Naive thymus-derived CD8-positive, alpha-beta T cell (primary cell): ENCODE data around the gene SH3PXD2B. TPM values are rescaled to one million over a fixed set of nuclear protein-coding genes. Genes with fewer than 3 reads are reported as not detected.

Source experiments
- ATAC-seq, 2 donors: fragments of 150-1000 bp; cut with Tn5 transposase in 1 of 2; sonication (Bioruptor Pico), chemical (Tn5 transposase) in 1 of 2; 1 replicate in 1 of 2; 2 replicates in 1 of 2; pipeline ENCODE4 v1.10.0; 2021; ENCODE audit warnings: mild to moderate bottlenecking in 2 of 2, moderate library complexity in 2 of 2
- POLR2A ChIA-PET: fragments of 350-600 bp; sonication (Branson Sonifier 250); formaldehyde crosslinking; loops from one replicate; lab custom pipeline; 2021; ENCODE audit warnings: antibody characterized with exemption; lab: Charles Lee
- DNase-seq, 10 donors: peaks; one replicate each; pipeline versions ENCODE4 v3.0.0 to v3.0.0-alpha.2; 2020 to 2022
- H3K27ac Mint-ChIP-seq, 10 donors: one replicate each; pipeline ENCODE4 v1.8.0; 2020 to 2022; ENCODE audit warnings: mild to moderate bottlenecking in 10 of 10, mixed read lengths in 10 of 10, moderate library complexity in 4 of 10, inconsistent platforms in 1 of 10
- H3K27me3 Mint-ChIP-seq, 5 donors: one replicate each; pipeline ENCODE4 v1.8.0; 2021 to 2022; ENCODE audit warnings: mixed read lengths in 5 of 5
- H3K36me3 Mint-ChIP-seq, 3 donors: one replicate each; pipeline ENCODE4 v1.8.0; 2020 to 2022; ENCODE audit warnings: mixed read lengths in 3 of 3, mild to moderate bottlenecking in 2 of 3, inconsistent platforms in 1 of 3
- H3K4me1 Mint-ChIP-seq, 4 donors: one replicate each; pipeline ENCODE4 v1.8.0; 2021 to 2022; ENCODE audit warnings: mixed read lengths in 4 of 4
- H3K4me3 Mint-ChIP-seq, 10 donors: one replicate each; pipeline ENCODE4 v1.8.0; 2020 to 2022; ENCODE audit warnings: mild to moderate bottlenecking in 10 of 10, mixed read lengths in 10 of 10, moderate library complexity in 6 of 10, inconsistent platforms in 1 of 10
- H3K9me3 Mint-ChIP-seq, 9 donors: one replicate each; pipeline ENCODE4 v1.8.0; 2020 to 2022; ENCODE audit warnings: mixed read lengths in 9 of 9, mild to moderate bottlenecking in 3 of 9, inconsistent platforms in 1 of 9, moderate library complexity in 1 of 9
- polyA plus RNA-seq, 3 donors: library from polyadenylated mRNA; unstranded; fragments of 300-500 nt; fragmentation: Illumina TruSeq; gene quantifications; one replicate each; pipeline ENCODE4 v1.2.3, GENCODE V29; 2021
- total RNA-seq, 8 experiments: library from RNA in 2 of 8; stranded (reverse) in 2 of 8; gene quantifications; one replicate each; pipeline ENCODE4 v1.2.3 and lab custom pipeline; 2021 to 2026

Gene SH3PXD2B
- total and polyA plus RNA-seq, 5 experiments from 2014 or later, result 0.09 to 0.55 (median 0.28) TPM; not detected in 1

- Mint-ChIP-seq H3K4me1 (no peaks in the 10 kb centered on the region), H3K9me3 (peaks cover 0 to 5% (median 0%) of the 10 kb centered on the region in 9 donors), H3K27me3 (peaks cover 0 to 10% (median 4%) of the 10 kb centered on the region in 5 donors), H3K27ac (no peak overlapping the region), H3K4me3 (no peak overlapping the region), H3K36me3 (peaks cover 0 to 2% (median 0%) of the 10 kb centered on the region in 3 donors)
- ATAC-seq (no peak), DNase-seq (no peak)
- POLR2A ChIA-PET, result no interaction called here
These were observed 38.7 kb upstream of the SH3PXD2B start for GRCh38 chr5:172493002-172493401.

- Mint-ChIP-seq H3K27me3 (peaks cover 0 to 11% (median 5%) of the 10 kb centered on the region in 5 donors), H3K4me3 (no peak overlapping the region), H3K9me3 (peaks cover 0 to 5% (median 0%) of the 10 kb centered on the region in 9 donors), H3K4me1 (no peaks in the 10 kb centered on the region), H3K36me3 (peaks cover 0 to 2% (median 0%) of the 10 kb centered on the region in 3 donors), H3K27ac (no peak overlapping the region)
- ATAC-seq (no peak), DNase-seq (no peak)
- POLR2A ChIA-PET, result no interaction called here
These were observed 37.9 kb upstream of the SH3PXD2B start for GRCh38 chr5:172492097-172492840.

- Mint-ChIP-seq H3K36me3 (peaks cover 0 to 2% (median 0%) of the 10 kb centered on the region in 3 donors), H3K9me3 (peaks cover 0 to 5% (median 0%) of the 10 kb centered on the region in 9 donors), H3K4me1 (no peaks in the 10 kb centered on the region), H3K27ac (no peak overlapping the region), H3K27me3 (peaks cover 0 to 12% (median 5%) of the 10 kb centered on the region in 5 donors), H3K4me3 (no peak overlapping the region)
- DNase-seq, result no peak
- POLR2A ChIA-PET, result no interaction called here
- ATAC-seq, result no peak
These were observed 37.2 kb upstream of the SH3PXD2B start for GRCh38 chr5:172491481-172491880.

- Mint-ChIP-seq H3K27ac (no peak overlapping the region), H3K36me3 (peaks cover 0 to 2% (median 0%) of the 10 kb centered on the region in 3 donors), H3K4me1 (no peaks in the 10 kb centered on the region), H3K4me3 (no peak overlapping the region), H3K9me3 (no peaks in the 10 kb centered on the region), H3K27me3 (peaks cover 0 to 12% (median 4%) of the 10 kb centered on the region in 5 donors)
- POLR2A ChIA-PET, result no interaction called here
- DNase-seq (no peak), ATAC-seq (no peak)
These were observed 36.5 kb upstream of the SH3PXD2B start for GRCh38 chr5:172490514-172491461.

GRCh38 chr5:172488221-172488620, 33.9 kb upstream of the SH3PXD2B start:
- H3K4me1 Mint-ChIP-seq, result no peaks in the 10 kb centered on the region
- peaks cover 0 to 12% (median 2%) of the 10 kb centered on the region in 5 donors for H3K27me3 Mint-ChIP-seq
- POLR2A ChIA-PET, result no interaction called here
- peaks cover 0 to 2% (median 0%) of the 10 kb centered on the region in 3 donors for H3K36me3 Mint-ChIP-seq
- H3K4me3 Mint-ChIP-seq, result no peak overlapping the region
- peaks cover 0 to 2% (median 0%) of the 10 kb centered on the region in 9 donors for H3K9me3 Mint-ChIP-seq
- no peak overlapping the region for H3K27ac Mint-ChIP-seq
- no peak for DNase-seq
- ATAC-seq, result no peak

- peaks cover 0 to 2% (median 0%) of the 10 kb centered on the region in 9 donors for H3K9me3 Mint-ChIP-seq
- H3K27me3 Mint-ChIP-seq, result peaks cover 0 to 12% (median 2%) of the 10 kb centered on the region in 5 donors
- peaks cover 0 to 2% (median 0%) of the 10 kb centered on the region in 3 donors for H3K36me3 Mint-ChIP-seq
- H3K4me3 Mint-ChIP-seq, result no peak overlapping the region
- no peaks in the 10 kb centered on the region for H3K4me1 Mint-ChIP-seq
- no peak for DNase-seq
- POLR2A ChIA-PET, result no interaction called here
- no peak for ATAC-seq
- no peak overlapping the region for H3K27ac Mint-ChIP-seq
These were observed 33.3 kb upstream of the SH3PXD2B start for GRCh38 chr5:172487671-172488070.

GRCh38 chr5:172486912-172487311, 32.6 kb upstream of the SH3PXD2B start:
- ATAC-seq, result no peak
- Mint-ChIP-seq H3K36me3 (peaks cover 0 to 2% (median 0%) of the 10 kb centered on the region in 3 donors), H3K27me3 (peaks cover 0 to 12% (median 2%) of the 10 kb centered on the region in 5 donors), H3K4me3 (no peak overlapping the region), H3K9me3 (peaks cover 0 to 2% (median 0%) of the 10 kb centered on the region in 9 donors), H3K4me1 (no peaks in the 10 kb centered on the region), H3K27ac (no peak overlapping the region)
- no peak for DNase-seq
- POLR2A ChIA-PET, result no interaction called here

- peaks cover 0 to 2% (median 0%) of the 10 kb centered on the region in 3 donors for H3K36me3 Mint-ChIP-seq
- H3K27ac Mint-ChIP-seq, result no peak overlapping the region
- ATAC-seq (no peak), DNase-seq (no peak)
- H3K4me3 Mint-ChIP-seq, result no peak overlapping the region
- H3K4me1 Mint-ChIP-seq, result no peaks in the 10 kb centered on the region
- POLR2A ChIA-PET, result interaction anchor here (0.7 kb wide), 1 partner anchor 33 kb away, joined by 3 read pairs; no protein-coding TSS in a partner anchor
- peaks cover 0 to 2% (median 0%) of the 10 kb centered on the region in 9 donors for H3K9me3 Mint-ChIP-seq
- peaks cover 0 to 12% (median 2%) of the 10 kb centered on the region in 5 donors for H3K27me3 Mint-ChIP-seq
These were observed 32.1 kb upstream of the SH3PXD2B start for GRCh38 chr5:172486451-172486850.

GRCh38 chr5:172485511-172486202, 31.3 kb upstream of the SH3PXD2B start:
- ATAC-seq (no peak), DNase-seq (no peak)
- no peak overlapping the region for H3K4me3 Mint-ChIP-seq
- no peak overlapping the region for H3K27ac Mint-ChIP-seq
- peaks cover 0 to 2% (median 0%) of the 10 kb centered on the region in 9 donors for H3K9me3 Mint-ChIP-seq
- POLR2A ChIA-PET, result interaction anchor here (0.7 kb wide), 1 partner anchor 34 kb away, joined by 3 read pairs; no protein-coding TSS in a partner anchor
- H3K27me3 Mint-ChIP-seq, result peaks cover 0 to 12% (median 2%) of the 10 kb centered on the region in 5 donors
- peaks cover 0 to 2% (median 0%) of the 10 kb centered on the region in 3 donors for H3K36me3 Mint-ChIP-seq
- H3K4me1 Mint-ChIP-seq, result no peaks in the 10 kb centered on the region

- peaks cover 0 to 2% (median 0%) of the 10 kb centered on the region in 9 donors for H3K9me3 Mint-ChIP-seq
- no peak for ATAC-seq
- no peak overlapping the region for H3K4me3 Mint-ChIP-seq
- no peaks in the 10 kb centered on the region for H3K4me1 Mint-ChIP-seq
- H3K27me3 Mint-ChIP-seq, result peaks cover 0 to 12% (median 2%) of the 10 kb centered on the region in 5 donors
- no peak for DNase-seq
- H3K36me3 Mint-ChIP-seq, result peaks cover 0 to 2% (median 0%) of the 10 kb centered on the region in 3 donors
- H3K27ac Mint-ChIP-seq, result no peak overlapping the region
- POLR2A ChIA-PET, result no interaction called here
These were observed 30.3 kb upstream of the SH3PXD2B start for GRCh38 chr5:172484664-172485063.

GRCh38 chr5:172482156-172483020, 28.1 kb upstream of the SH3PXD2B start:
- no peak overlapping the region for H3K4me3 Mint-ChIP-seq
- H3K27ac Mint-ChIP-seq, result no peak overlapping the region
- POLR2A ChIA-PET, result no interaction called here
- DNase-seq, result no peak
- H3K36me3 Mint-ChIP-seq, result peaks cover 0 to 2% (median 0%) of the 10 kb centered on the region in 3 donors
- H3K27me3 Mint-ChIP-seq, result peaks cover 0 to 5% (median 2%) of the 10 kb centered on the region in 5 donors
- H3K4me1 Mint-ChIP-seq, result peaks cover 0 to 3% (median 0%) of the 10 kb centered on the region in 4 donors
- peaks cover 0 to 2% (median 0%) of the 10 kb centered on the region in 9 donors for H3K9me3 Mint-ChIP-seq
- ATAC-seq, result no peak
